KG1 (cell line): ENCODE results near the gene KDM7A.

Experiments used
- DNase-seq: peaks from one replicate; lab custom pipeline; 2025; lab: John Stamatoyannopoulos, UW

Gene KDM7A

GRCh38 chr7:140084972-140085371 is 91.8 kb downstream of the KDM7A start:
- no peak for DNase-seq

DNA sequence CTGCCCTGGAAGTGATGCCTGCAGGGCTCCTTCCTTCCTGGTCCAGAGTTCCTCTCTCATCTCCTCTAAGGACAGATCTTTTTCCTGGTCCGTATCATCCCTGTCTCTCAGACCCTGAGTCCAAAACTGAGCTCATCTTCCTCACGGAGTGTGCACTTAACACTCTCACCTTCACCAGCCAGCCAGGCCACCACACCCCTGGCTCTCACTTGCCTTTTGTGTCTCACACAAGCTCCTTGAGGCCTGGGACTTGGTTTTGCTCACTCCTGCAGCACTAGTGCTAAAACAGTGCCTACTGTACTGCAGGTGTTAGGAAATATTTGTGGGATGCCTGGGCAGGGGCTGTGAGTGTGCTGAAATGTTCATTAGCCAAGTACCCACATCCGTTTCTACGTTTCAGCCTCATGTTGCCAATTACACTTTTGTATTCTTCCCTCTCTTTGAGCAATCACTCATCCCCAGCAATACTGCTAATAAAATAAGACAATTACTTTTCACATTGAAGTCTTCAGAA is 92.6 kb downstream of the KDM7A start:
- no peak for DNase-seq

GRCh38 chr7:140082770-140083169 is 94.0 kb downstream of the KDM7A start:
- no peak for DNase-seq

DNA sequence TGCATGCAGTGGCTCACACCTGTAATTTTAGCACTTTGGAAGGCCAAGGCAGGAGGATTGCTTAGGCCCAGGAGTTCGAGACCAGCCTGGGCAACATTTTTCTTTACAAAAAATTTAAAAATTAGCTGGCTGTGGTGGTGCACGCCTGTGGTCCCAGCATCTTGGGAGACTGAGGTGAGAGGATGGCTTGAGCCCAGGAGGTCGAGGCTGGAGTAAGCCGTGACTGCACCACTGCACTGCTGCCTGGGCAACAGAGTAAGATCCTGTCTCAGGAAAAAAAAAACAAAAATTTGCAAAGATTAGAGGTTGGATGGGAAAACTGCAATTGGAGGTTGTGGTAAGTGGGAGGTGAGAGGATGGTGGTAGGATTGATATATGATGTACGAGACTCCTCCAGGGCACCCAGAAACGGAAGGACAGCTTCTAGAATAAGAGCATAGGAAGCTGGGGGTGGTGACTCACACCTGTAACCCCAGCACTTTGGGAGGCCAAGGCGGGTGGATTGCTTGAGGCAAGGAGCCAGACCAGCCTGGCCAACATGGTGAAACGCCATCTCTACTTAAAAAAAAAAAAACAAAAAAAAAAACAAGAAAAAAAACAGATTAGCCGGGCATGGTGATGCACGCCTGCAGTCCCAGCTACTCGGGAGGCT is 94.9 kb downstream of the KDM7A start:
- no peak for DNase-seq

- no peak for DNase-seq
Observed at GRCh38 chr7:140080919-140081318, 95.9 kb downstream of the KDM7A start.

- no peak for DNase-seq
Observed at GRCh38 chr7:140079121-140079536, 97.7 kb downstream of the KDM7A start.

- DNase-seq, result no peak
Observed at GRCh38 chr7:140078392-140078791, 98.4 kb downstream of the KDM7A start.

GRCh38 chr7:140074780-140075179 is 102.0 kb downstream of the KDM7A start:
- DNase-seq, result no peak

GRCh38 chr7:140070546-140070945 is 106.2 kb downstream of the KDM7A start:
- no peak for DNase-seq

DNA sequence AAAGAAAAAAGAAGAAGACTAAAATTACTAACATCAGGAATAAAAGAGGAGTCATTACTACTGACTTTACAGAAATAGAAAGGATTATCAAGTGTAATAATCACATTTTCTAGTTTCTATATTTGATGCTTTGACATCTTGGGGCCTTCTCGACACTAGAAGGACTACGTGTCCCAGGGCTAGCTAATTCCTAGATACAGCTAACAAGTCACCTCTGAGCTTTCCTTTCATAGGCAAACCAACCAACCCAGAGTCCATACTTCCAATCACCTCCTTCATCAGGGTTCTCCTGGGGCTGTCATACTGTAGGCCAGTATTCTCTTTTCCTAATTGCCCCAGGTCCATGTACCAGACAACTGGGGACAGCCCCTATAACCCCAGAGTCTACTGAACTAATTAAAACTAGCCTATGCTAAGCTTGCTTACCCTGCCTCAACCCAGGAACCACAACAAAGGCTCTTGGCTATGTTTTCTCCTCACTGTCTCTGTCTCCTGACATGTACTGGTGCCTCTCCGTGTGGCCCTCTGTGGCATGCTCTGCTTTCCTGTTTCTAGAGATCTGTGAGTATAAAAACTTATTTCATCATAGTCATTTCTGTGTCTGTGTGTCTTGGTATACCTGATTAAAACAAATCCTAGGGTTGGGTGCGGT is 107.4 kb downstream of the KDM7A start:
- no peak for DNase-seq

GRCh38 chr7:140068033-140068432 is 108.8 kb downstream of the KDM7A start:
- DNase-seq, result no peak

GRCh38 chr7:140067052-140067451 is 109.7 kb downstream of the KDM7A start:
- DNase-seq, result no peak

- no peak for DNase-seq
Observed at GRCh38 chr7:140062528-140063299, 114.1 kb downstream of the KDM7A start, which contains the start of gene PARP12. PARP12 (minus strand) TSS chr7:140062951; CDS start chr7:140062847, 104 bp downstream.

- no peak for DNase-seq
Observed at GRCh38 chr7:140062118-140062527, 114.7 kb downstream of the KDM7A start.

- no peak for DNase-seq
Observed at GRCh38 chr7:140061607-140061930, 115.2 kb downstream of the KDM7A start.

DNA sequence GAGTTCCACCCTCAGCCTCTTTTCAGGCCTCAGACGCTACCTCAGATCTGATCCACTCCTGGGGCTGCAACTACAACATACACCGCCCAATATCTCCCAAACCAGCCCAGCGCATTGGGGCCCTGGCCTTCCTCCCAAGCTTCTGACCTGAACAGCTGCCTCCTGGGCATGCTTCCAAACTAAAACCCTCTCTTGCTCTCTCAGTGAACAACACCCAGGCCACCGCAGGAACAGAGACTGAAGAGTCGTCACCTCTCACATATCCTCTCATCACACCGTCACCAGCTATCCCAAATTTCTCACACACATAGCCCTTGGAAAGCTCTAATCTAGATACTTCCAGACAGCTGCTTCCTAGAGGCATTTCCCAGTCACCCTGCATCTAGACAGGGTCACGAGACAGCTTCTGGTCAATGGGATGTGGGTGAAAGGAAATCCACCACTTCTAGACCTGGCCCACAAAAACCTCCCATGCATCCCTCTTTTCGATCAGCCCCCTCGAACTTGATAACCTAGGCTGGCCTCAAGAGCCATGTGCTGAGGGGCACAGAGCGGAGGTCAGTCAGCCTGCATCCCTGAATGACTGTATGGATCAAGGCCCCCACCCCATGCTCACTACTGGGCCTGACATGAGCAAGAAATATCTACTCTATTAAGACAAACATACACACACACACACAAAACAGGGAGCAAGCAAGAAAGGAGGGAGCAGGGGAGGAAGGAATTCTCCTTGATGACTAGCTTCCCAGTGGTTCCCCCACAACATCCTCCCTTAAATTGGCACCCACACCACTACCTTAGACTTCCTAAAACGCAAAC is 115.8 kb downstream of the KDM7A start:
- no peak for DNase-seq

DNA sequence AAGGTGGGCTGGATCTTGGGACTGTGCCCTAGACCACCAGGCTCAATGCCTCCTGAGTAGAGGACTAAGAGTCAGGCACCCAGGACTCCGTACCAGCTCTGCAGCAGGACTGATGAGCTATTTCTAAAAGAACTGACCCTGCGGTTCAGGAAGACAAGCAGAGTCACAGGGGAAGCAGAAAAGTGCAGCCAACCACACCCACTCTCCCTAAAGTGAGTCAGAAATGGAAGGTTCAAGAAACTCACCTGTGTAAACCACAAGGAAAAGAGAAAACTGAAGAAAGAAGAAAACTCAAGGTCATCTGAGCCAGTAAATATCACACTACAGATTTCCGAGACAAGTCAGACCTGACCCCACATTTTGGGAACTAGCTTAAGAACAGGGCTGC is 116.5 kb downstream of the KDM7A start:
- no peak for DNase-seq

DNA sequence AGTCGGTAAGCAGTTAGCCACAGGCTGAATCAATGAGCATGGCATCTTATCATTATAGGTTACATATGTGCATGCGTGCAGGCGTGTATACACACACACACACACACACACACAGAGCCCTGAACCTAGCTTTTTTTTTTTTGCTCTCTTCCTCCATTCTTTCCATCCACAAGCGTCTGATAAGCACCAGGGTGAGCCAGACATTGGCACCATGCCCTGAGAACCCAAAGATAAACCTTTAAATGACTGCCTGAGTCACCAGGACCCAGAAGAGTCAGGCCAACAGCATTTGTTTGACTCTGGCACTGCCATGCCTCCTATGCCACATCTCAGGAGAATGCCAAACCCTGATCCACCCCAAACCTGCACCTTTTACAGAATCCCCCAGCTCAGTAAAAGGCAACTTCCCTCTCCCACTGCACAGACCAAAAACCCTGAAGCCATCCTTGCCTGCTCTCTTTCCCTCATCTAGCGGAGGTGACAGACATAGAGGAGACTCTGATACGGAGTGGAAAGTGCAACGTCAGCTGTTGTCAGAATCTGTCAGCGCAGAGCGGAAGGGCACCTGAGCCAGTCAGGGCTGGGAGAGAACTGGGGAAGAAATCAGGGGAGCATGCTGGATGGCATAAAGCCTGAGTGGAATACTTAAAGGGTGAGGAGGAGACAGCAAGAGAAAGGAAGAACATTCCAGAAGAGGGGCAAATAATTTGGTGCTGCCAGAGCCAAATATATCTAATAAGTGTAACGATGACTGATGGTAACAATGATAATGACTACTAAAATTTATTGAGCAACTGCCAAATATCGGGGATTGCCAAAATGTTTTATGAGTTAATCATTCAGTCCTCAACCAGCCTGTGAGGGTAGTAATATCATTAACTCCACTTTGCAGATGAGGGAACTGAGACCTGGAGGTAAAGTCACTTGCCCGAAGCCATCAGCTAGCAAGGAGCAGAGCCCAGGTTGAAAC is 117.2 kb downstream of the KDM7A start:
- DNase-seq, result no peak

GRCh38 chr7:140058517-140058916 is 118.3 kb downstream of the KDM7A start:
- no peak for DNase-seq

DNA sequence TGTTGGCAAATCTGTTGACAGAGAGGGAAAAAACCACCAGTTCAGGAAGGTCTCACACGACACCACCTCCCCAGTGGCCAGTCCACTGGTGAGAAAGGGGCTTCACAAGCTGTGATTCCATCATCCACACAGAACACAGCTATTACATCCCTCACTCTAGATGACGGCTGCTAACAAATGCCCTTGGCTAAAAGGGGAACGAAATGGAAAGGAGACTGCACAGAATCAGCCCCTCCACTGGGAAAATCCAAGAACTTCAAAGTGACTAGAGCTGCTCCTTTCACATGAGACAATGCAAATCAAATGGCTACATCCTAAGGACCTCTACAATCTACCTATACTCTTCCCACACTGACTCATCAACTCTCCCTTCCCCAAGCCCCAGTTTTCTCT is 119.6 kb downstream of the KDM7A start:
- no peak for DNase-seq
